ENCODE data around the gene LRP1B. TPM values are rescaled to one million over a fixed set of nuclear protein-coding genes. Genes with fewer than 3 reads are reported as not detected.

The LRP1B gene
- total RNA-seq, 1 donor from 2014 or later = 1.7 TPM

DNA sequence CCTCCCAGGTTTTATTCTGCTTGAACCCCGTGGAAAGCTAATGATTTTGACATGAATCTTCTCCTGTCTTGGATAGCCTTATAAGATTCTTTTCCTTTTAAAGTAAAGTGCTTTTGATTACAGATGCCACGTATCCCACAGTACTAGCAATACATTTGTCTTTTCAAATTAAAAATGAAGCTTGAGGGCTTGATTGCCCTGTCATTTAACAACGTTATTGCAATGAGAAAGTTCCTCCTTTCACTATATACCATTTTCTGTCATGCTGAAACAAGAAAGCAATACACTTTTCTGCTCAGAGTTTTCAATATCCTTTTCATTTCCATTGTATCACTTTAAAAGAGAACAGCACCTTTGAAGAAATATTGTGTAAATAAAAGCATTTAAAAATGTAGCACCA is 814.7 kb downstream of the LRP1B start:
- TF ChIP-seq, protein P1, sequence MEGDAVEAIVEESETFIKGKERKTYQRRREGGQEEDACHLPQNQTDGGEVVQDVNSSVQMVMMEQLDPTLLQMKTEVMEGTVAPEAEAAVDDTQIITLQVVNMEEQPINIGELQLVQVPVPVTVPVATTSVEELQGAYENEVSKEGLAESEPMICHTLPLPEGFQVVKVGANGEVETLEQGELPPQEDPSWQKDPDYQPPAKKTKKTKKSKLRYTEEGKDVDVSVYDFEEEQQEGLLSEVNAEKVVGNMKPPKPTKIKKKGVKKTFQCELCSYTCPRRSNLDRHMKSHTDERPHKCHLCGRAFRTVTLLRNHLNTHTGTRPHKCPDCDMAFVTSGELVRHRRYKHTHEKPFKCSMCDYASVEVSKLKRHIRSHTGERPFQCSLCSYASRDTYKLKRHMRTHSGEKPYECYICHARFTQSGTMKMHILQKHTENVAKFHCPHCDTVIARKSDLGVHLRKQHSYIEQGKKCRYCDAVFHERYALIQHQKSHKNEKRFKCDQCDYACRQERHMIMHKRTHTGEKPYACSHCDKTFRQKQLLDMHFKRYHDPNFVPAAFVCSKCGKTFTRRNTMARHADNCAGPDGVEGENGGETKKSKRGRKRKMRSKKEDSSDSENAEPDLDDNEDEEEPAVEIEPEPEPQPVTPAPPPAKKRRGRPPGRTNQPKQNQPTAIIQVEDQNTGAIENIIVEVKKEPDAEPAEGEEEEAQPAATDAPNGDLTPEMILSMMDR (IDR thresholded peaks at IDR 0.05; ENCODE audit: unreplicated experiment) = no peak
- no peaks in the 10 kb centered on the region for H3K4me1 Mint-ChIP-seq
- no peaks in the 10 kb centered on the region for H3K27me3 Mint-ChIP-seq (ENCODE audit: low read depth)
- H3K4me3 Mint-ChIP-seq = no peak overlapping the region
- peaks cover 7% of the 10 kb centered on the region for H3K9me3 Mint-ChIP-seq
- DNase-seq (ENCODE audit: low spot score in 2 of 2, unreplicated experiment in 2 of 2) = no peak
- H3K27ac Mint-ChIP-seq = no peak overlapping the region
- H3K36me3 Mint-ChIP-seq = no peaks in the 10 kb centered on the region

DNA sequence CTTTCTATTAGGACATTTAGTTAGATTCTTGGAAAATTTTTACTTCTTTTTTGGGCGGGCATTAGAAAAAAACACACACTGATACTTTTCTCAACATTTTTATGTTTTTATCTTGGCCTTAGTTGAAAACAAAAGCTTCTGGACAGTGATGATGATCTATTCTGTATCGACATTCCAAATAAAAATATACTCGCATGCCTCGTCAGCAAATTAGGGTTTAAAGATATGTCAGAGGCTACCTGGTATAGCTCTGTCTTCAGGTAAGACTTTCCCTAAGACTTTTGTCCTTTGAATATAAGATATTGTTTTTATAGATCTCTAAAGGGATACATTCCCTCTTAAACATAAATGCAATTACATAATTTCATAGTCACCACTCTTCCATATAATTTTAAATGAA is 816.8 kb downstream of the LRP1B start:
- peaks cover 11% of the 10 kb centered on the region for H3K9me3 Mint-ChIP-seq
- TF ChIP-seq, protein P1 (IDR thresholded peaks at IDR 0.05; ENCODE audit: unreplicated experiment) = no peak
- no peaks in the 10 kb centered on the region for H3K4me1 Mint-ChIP-seq
- DNase-seq (ENCODE audit: low spot score in 2 of 2, unreplicated experiment in 2 of 2) = no peak
- no peak overlapping the region for H3K4me3 Mint-ChIP-seq
- H3K27ac Mint-ChIP-seq = no peak overlapping the region
- no peaks in the 10 kb centered on the region for H3K36me3 Mint-ChIP-seq
- H3K27me3 Mint-ChIP-seq (ENCODE audit: low read depth) = no peaks in the 10 kb centered on the region

DNA sequence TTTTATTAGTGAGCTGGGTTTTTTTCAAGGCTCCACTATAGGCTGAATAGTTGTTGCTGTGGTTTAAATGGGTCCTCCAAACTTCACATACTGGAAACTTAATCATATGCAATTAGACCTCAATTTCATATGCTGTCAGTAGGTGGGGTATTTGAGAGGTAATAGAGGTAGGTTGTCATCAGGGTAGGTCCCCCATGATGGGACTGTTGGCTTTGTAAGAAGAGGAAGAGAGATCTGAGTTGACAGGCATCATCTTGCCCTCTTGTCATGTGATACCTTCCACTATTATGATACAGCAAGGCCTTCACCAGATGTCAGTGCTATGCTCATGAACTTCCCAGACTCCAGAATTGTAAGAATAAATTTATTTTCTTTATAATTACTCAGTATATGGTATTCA is 819.4 kb downstream of the LRP1B start:
- no peaks in the 10 kb centered on the region for H3K27me3 Mint-ChIP-seq (ENCODE audit: low read depth)

DNA sequence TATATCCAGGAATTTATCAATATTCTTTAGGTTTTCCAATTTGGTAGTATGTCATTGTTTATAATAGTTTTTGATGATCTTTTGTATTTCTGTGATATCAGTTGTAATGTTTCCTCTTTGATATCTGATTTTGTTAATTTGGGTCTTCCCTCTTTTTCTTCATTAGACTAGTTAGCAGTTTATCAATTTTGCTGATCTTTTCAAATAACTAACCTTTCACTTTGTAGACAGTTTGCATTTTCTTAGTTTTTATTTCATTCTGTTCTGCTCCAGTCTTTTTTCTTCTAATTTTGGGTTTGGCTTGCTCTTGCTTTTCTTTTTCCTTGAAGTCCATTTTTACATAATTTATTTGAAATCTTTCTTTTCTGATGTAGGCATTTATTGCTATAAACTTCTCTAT is 824.4 kb downstream of the LRP1B start:
- H3K4me1 Mint-ChIP-seq = no peaks in the 10 kb centered on the region
- DNase-seq (ENCODE audit: low spot score in 2 of 2, unreplicated experiment in 2 of 2) = no peak
- H3K4me3 Mint-ChIP-seq = no peak overlapping the region
- H3K9me3 Mint-ChIP-seq = peaks cover 28% of the 10 kb centered on the region
- TF ChIP-seq, protein P1 (IDR thresholded peaks at IDR 0.05; ENCODE audit: unreplicated experiment) = no peak
- H3K27me3 Mint-ChIP-seq (ENCODE audit: low read depth) = no peaks in the 10 kb centered on the region
- H3K27ac Mint-ChIP-seq = no peak overlapping the region
- H3K36me3 Mint-ChIP-seq = no peaks in the 10 kb centered on the region

More for the DNA sequence above, 819.4 kb downstream of the LRP1B start:
- no peaks in the 10 kb centered on the region for H3K36me3 Mint-ChIP-seq
- TF ChIP-seq, protein P1 (IDR thresholded peaks at IDR 0.05; ENCODE audit: unreplicated experiment) = no peak
- no peak for DNase-seq (ENCODE audit: low spot score in 2 of 2, unreplicated experiment in 2 of 2)
- H3K27ac Mint-ChIP-seq = no peak overlapping the region
- H3K9me3 Mint-ChIP-seq = peaks cover 9% of the 10 kb centered on the region
- no peaks in the 10 kb centered on the region for H3K4me1 Mint-ChIP-seq
- no peak overlapping the region for H3K4me3 Mint-ChIP-seq

DNA sequence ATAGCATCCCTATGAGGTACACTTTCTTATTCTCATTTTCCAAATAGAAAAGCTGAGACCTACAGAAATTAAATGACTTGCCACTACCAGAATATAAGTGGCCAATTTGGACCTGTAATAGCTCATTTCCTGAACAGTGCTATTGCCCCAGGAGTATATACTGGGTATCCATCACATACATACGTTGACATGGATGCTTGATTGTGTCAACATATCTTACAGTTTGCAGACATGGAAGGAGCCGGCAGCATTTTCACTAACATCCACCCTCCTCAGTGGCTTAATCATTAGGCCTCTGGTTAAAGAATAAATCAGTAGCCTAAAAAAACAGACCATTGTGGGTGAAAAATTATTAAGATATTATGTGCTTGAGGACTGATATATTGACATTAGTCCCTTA is 829.3 kb downstream of the LRP1B start:
- peaks cover 23% of the 10 kb centered on the region for H3K9me3 Mint-ChIP-seq
- no peak overlapping the region for H3K27ac Mint-ChIP-seq
- no peak for DNase-seq (ENCODE audit: low spot score in 2 of 2, unreplicated experiment in 2 of 2)
- no peaks in the 10 kb centered on the region for H3K36me3 Mint-ChIP-seq
- no peak overlapping the region for H3K4me3 Mint-ChIP-seq
- peaks cover 4% of the 10 kb centered on the region for H3K4me1 Mint-ChIP-seq
- no peaks in the 10 kb centered on the region for H3K27me3 Mint-ChIP-seq (ENCODE audit: low read depth)
- TF ChIP-seq, protein P1 (IDR thresholded peaks at IDR 0.05; ENCODE audit: unreplicated experiment) = no peak

DNA sequence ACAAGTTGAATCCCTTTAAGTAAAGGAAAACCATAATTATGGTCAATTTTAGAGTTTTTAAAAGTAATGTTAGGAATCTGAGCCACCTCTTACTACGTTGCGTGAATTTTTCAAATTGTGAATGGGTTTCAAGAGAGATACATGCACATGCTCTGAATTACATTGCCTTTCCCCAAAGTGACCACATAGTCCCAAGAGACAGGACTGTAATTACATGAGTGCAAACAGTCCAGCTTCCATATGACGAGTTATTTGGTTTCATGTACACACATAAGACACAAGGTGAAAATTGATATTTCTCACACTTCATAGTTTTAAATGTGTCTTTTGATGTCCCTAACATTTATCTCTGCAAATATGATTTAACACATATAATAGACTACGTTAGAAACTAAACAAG is 850.8 kb downstream of the LRP1B start:
- Mint-ChIP-seq H3K27ac (no peak overlapping the region), H3K4me1 (no peaks in the 10 kb centered on the region), H3K9me3 (no peaks in the 10 kb centered on the region), H3K36me3 (no peaks in the 10 kb centered on the region), H3K27me3 (ENCODE audit: low read depth) (no peaks in the 10 kb centered on the region), H3K4me3 (no peak overlapping the region)
- TF ChIP-seq, protein P1 (IDR thresholded peaks at IDR 0.05; ENCODE audit: unreplicated experiment) = no peak
- DNase-seq (ENCODE audit: low spot score in 2 of 2, unreplicated experiment in 2 of 2) = no peak
